ENCODE data around the gene ERCC8.
A peak's percentile ranks its signal among the peaks of the same experiment; 100 is the strongest.
"Not testable (repeated sequence)": the region's sequence is repeated elsewhere in the genome, so short reads cannot be mapped to it uniquely, and the experiment has no call there.

ERCC8 gene
- total RNA-seq: 14.4 reads per million, percentile 39 among the genes with 10 or more reads in this experiment

- peak; percentile 85 for DNase-seq
These were observed at the start of gene ERCC8, which contains the start of gene NDUFAF2 for GRCh38 chr5:60944904-60945812. Gene ERCC8 (minus strand): TSS chr5:60945070. CDS start chr5:60945008, 62 bp downstream. Gene NDUFAF2 (plus strand): TSS chr5:60945205. CDS start chr5:60945256, 51 bp downstream.

DNA sequence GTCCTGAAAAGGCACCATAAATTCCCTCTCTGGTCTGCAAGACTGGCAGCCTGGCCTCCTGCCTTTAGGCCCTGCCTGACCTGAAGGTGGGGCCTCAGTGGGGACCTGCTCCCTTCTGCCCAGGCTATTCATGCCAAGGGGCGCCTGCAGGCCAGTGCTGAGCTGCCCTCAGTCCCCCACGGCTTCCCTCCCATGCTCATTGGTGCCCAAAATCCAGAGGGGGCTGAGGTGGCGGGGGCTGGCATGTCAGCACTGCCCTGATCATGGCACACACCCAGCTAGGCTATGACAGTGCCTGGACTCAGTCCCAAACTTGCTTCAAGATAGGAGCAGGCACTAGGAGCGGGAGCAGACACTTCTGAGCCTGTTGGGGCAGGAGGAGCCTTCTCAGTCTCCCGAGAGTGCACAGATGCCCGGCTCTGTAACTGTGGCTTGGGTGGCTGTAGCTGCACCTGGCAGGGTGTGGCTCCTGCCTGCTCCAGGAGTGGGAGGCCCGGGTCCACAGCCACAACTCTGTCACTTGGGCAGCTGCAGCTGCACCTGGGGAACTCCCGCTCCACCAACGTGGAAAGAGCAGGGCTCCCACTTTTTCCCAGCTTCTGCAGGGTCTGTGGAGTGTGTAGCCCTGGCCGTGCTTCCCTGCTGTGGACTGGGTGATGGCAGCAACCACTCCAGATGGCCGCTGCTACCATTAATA lies 49.2 kb upstream of the ERCC8 start:
- no peak for DNase-seq

DNA sequence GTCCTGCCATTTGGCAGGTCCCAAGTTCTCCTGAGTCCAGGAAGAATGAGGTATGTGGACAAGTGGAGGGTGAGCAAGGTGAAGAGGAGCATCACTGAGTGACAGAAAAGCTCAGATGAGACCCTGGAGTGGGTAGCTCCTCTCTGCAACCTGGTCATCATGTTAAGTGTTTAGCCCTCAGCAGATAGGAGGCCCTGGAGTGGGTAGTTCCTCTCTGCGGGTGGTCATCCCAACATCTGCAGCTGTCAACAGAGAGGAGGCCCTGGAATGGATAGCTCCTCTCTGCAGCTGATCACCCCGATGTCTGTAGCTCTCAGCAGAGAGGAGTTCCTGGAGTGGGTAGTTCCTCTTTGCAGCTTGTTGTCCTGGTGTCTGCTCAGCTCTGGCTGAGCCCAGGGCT lies 48.6 kb upstream of the ERCC8 start:
- DNase-seq: no peak

DNA sequence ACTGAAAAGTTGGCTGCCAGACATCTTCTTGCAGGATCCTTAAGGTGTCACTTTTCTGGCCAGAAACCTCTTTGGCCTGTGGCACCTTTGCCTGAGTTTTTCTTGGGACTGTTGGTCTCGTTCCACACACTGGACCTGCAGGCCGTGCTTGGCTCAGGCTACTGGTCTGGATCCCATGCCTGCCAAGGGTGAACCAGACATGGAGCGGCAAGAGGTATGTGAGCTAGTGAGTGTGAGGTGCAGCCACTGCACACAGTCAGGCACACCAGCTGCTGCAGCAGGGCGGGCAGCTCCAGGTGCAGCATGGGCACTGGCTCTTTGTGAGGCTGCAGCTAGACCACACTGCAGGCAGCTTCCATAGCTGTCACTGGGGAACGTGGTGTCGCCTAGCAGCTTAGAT lies 48.0 kb upstream of the ERCC8 start:
- DNase-seq: no peak

DNA sequence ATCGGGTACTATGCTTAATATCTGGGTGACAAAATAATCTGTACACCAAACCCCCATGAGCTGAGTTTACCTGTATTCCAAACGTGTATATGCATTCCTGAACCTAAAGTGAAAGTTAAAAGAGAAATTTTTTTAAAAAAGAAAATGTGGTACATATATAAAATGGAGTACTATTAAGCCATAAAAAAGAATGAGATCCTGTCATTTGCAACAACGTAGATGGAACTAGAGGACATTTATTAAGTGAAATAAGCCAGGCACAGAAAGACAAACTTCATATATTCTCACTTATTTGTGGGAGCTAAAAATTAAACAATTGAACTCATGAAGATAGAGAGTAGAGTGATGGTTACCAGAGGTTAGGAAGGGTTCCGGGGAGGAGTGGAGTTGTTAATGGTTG lies 44.9 kb upstream of the ERCC8 start:
- DNase-seq: no peak

GRCh38 chr5:60982127-60982526 lies 37.3 kb upstream of the ERCC8 start:
- not testable (repeated sequence) for DNase-seq

DNA sequence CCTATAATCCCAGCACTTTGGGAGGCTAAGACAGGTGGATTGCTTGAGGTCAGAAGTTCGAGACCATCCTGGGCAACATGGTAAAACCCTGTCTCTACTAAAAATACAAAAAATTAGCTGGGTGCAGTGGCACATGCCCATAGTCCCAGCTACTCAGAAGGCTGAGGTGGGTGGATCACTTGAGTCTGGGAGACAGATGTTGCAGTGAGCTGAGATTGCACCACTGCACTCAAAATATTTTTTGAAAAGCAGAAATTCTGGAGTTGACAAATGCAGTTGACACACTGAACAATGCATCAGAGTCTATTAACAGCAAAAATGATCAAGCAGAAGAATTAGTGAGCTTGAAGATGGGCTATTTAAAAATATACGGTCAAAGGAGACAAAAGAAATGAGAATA lies 35.6 kb upstream of the ERCC8 start:
- no peak for DNase-seq

DNA sequence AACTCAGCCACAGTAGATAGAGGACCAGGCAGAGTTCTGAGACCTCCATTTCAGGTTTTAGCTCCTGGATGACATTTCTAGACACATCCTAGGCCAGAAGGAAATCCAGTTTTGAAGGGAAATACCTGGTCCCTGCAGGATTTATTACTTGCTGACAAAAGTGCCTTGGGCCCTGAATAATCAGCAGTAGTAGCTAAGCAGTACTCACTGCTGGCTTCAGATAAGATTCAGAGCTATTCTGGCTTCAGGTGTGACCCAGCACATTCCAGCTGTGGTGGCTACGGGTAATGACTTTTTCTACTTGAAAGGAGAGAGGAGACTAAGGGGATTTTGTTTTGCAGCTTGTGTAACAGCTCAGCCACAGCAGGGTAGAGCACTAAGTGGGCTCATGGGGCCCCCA lies 34.1 kb upstream of the ERCC8 start:
- DNase-seq: no peak

- DNase-seq: no peak
These were observed 33.3 kb upstream of the ERCC8 start for GRCh38 chr5:60977956-60978737.

GRCh38 chr5:60972231-60972630 lies 27.4 kb upstream of the ERCC8 start:
- DNase-seq: no peak

- DNase-seq: no peak
These were observed 16.8 kb upstream of the ERCC8 start for GRCh38 chr5:60961685-60962084.

- DNase-seq: no peak
These were observed 15.7 kb upstream of the ERCC8 start for GRCh38 chr5:60960591-60960990.

GRCh38 chr5:60959156-60959555 lies 14.3 kb upstream of the ERCC8 start:
- DNase-seq: no peak

GRCh38 chr5:60958712-60959111 lies 13.8 kb upstream of the ERCC8 start:
- no peak for DNase-seq

- no peak for DNase-seq
These were observed 13.2 kb upstream of the ERCC8 start for GRCh38 chr5:60958088-60958487.

- DNase-seq: no peak
These were observed 10.4 kb upstream of the ERCC8 start for GRCh38 chr5:60955239-60955638.

- no peak for DNase-seq
These were observed 3.9 kb upstream of the ERCC8 start for GRCh38 chr5:60948738-60949137.

- DNase-seq: peak; percentile 2
These were observed 930 bp upstream of the ERCC8 start for GRCh38 chr5:60945813-60946187.

- no peak for DNase-seq
These were observed 1.2 kb downstream of the ERCC8 start for GRCh38 chr5:60943624-60944023.

DNA sequence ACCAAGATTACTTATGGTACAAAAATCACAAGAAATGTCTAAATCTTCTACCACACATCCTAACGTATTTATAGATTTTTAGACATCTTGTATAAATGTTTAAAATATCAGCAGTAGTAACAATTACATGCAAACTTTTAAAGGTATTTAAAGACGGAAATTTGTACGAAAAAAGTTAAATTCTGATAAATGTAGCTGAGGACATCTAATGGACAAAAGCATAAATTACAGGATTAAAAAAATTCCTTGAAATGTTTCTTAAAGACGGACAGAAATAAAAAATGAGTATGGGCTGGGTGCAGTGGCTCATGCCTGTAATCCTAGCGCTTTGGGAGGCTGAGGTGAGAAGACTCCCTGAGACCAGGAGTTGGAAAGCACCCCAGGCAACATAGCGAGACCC lies 15.8 kb downstream of the ERCC8 start:
- no peak for DNase-seq

GRCh38 chr5:60927450-60927849 lies 17.4 kb downstream of the ERCC8 start:
- no peak for DNase-seq

DNA sequence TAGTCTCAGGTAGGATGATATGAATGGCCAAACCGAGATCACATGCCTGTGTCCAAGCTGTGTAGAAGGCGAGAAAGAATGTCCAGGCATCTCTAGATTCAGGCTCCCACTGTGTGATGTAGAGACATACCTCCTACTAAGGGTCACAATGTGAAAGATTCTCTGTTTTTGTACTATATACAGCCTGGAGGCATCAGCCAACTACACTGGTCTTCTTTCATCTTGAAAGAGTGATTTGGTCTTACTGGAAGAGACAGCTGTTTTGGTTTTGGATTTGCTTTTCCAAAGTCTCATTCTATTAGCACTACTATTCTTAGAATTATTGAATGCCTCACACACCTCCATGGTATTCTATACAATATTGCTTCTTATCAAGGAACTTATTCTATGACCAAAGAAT lies 26.4 kb downstream of the ERCC8 start:
- no peak for DNase-seq

- no peak for DNase-seq
These were observed 28.2 kb downstream of the ERCC8 start for GRCh38 chr5:60916646-60917045.

All from effector CD4-positive, alpha-beta T cell (primary cell).